ENCODE measurements around the gene NKTR.

DNA sequence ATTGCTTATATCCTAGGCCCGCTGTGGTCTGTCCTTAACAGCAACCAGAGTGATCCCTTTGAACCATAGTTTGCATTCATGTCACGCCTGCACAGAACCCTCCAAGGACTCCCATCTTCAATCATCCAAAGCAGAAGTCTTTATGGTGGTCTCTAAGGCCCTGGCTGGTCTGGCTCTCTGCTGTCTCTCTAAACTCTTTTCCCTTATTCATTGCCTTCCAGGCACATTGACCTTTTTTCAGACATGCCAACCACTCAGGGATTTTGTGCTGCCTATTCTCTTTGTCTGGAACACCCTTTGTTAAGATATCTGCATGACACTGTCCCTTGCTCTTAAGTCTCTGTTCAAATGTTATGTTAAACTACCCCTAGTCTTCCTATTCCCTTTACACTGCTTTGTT is 31.1 kb downstream of the NKTR start:
- no peak for TF ChIP-seq CTCF (IDR thresholded peaks at IDR 0.05)
- no peak for TF ChIP-seq POLR2A (IDR thresholded peaks at IDR 0.05)

Measured in esophagus squamous epithelium (tissue), 4 donors.